Left ventricle myocardium inferior (tissue), 1 donor: ENCODE data around the gene HHAT. TPM values are rescaled to one million over a fixed set of nuclear protein-coding genes. Genes with fewer than 3 reads are reported as not detected.

Experiments
- DNase-seq: peaks from one replicate; pipeline ENCODE4 v3.0.0-alpha.2; 2020
- H3K27ac ChIP-seq: fragments of 200-600 bp; replicated peaks from 2 replicates; pipeline ENCODE4 v1.8.0; 2021
- H3K27me3 ChIP-seq: fragments of 200-600 bp; 2 replicates; pipeline ENCODE4 v1.8.0; 2021; ENCODE audit warnings: low read depth
- H3K36me3 ChIP-seq: fragments of 200-600 bp; 2 replicates; pipeline ENCODE4 v1.8.0; 2021
- H3K4me1 ChIP-seq: fragments of 200-600 bp; 2 replicates; pipeline ENCODE4 v1.8.0; 2021
- H3K4me3 ChIP-seq: fragments of 200-600 bp; 2 replicates; pipeline ENCODE4 v1.8.0; 2021; ENCODE audit warnings: mild to moderate bottlenecking, moderate library complexity
- H3K9me3 ChIP-seq: fragments of 200-600 bp; replicated peaks from 2 replicates; pipeline ENCODE4 v1.8.0; 2021
- CTCF ChIP-seq: fragments of 200-600 bp; IDR thresholded peaks from 2 replicates; pipeline ENCODE4 v1.8.0; 2021; ENCODE audit warnings: antibody characterized with exemption, mild to moderate bottlenecking, borderline replicate concordance
- intact Hi-C: fragments of 100-400 bp; cut with micrococcal nuclease; formaldehyde crosslinking; loops from one replicate; pipeline ENCODE4 v1.11.0; 2022
- total RNA-seq: library from RNA; stranded (reverse); fragmentation: NEBNext Ultra II Directional; extraction: Animal tissue kit (Norgen Biotek cat#: 25700); gene quantifications from one replicate; pipeline ENCODE4 v1.2.1, GENCODE V29; 2021
- donor health status: DM: no; HTN: yes; CAD: no; lungs with severe emphysema.

Gene HHAT
- total RNA-seq, 1 donor from 2014 or later: 2.1 TPM

GRCh38 chr1:210691039-210691610 is 362.4 kb downstream of the HHAT start:
- DNase-seq: no peak
- H3K4me3 ChIP-seq: no peak overlapping the region
- no peaks in the 10 kb centered on the region for H3K9me3 ChIP-seq
- no peaks in the 10 kb centered on the region for H3K4me1 ChIP-seq
- no peak overlapping the region for H3K27ac ChIP-seq
- H3K27me3 ChIP-seq: peaks cover 30% of the 10 kb centered on the region
- TF ChIP-seq CTCF: no peak
- intact Hi-C loops: no loop called here
- H3K36me3 ChIP-seq: no peaks in the 10 kb centered on the region

DNA sequence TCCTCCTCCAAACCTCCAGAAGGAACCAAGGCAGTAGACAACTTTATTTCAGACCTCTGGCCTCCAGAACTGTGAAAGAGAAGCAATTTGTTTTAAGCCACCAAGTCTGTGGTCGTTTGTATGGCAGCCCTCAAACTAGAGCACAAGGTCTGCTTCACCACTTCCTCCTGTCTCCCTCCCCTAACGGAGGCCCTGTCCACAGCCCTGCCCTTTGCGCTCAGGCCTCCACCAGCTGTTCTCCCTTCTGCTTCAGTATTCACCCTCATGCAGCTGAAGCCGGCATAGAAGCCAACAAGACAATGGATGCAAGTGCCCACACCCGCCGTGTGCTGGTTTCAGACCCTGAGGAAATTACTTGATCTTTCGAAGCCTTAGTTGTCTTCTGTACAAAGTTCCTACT is 364.1 kb downstream of the HHAT start:
- H3K27me3 ChIP-seq: peaks cover 33% of the 10 kb centered on the region
- no peak for DNase-seq
- H3K4me3 ChIP-seq: no peak overlapping the region
- H3K4me1 ChIP-seq: no peaks in the 10 kb centered on the region
- H3K27ac ChIP-seq: no peak overlapping the region
- no peak for TF ChIP-seq CTCF
- intact Hi-C loops: no loop called here
- no peaks in the 10 kb centered on the region for H3K9me3 ChIP-seq
- no peaks in the 10 kb centered on the region for H3K36me3 ChIP-seq

- no peak for DNase-seq
- peaks cover 33% of the 10 kb centered on the region for H3K27me3 ChIP-seq
Measured at GRCh38 chr1:210695026-210695425, 366.3 kb downstream of the HHAT start.

GRCh38 chr1:210696709-210697108 is 368.0 kb downstream of the HHAT start:
- H3K27ac ChIP-seq: no peak overlapping the region
- DNase-seq: no peak
- H3K4me1 ChIP-seq: no peaks in the 10 kb centered on the region
- TF ChIP-seq CTCF: no peak
- H3K27me3 ChIP-seq: peaks cover 33% of the 10 kb centered on the region
- no peaks in the 10 kb centered on the region for H3K9me3 ChIP-seq
- H3K36me3 ChIP-seq: no peaks in the 10 kb centered on the region
- intact Hi-C loops: no loop called here
- no peak overlapping the region for H3K4me3 ChIP-seq

More at GRCh38 chr1:210695026-210695425, 366.3 kb downstream of the HHAT start:
- Histone ChIP-seq H3K9me3 (no peaks in the 10 kb centered on the region), H3K4me1 (no peaks in the 10 kb centered on the region), H3K4me3 (no peak overlapping the region), H3K36me3 (no peaks in the 10 kb centered on the region), H3K27ac (no peak overlapping the region)
- TF ChIP-seq CTCF: no peak
- intact Hi-C loops: no loop called here

DNA sequence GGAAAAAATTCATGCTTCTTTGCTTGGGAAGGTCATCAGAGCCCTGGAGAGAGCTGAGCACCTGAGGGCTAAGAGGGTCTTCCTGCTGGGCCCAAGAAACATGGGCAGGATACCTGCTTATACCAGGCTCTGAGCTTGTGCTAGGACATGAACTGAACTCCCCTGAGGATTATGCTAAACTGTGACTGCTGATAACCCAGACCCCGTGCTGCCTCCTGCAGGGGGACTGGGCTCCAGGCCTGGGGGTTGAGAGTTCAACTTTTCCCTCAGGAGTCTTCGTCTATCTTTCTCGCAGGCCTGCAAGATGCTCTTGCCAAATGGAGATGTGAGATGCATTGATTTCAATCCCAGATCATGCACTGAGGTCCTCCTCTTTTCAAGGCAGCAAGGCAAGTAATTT is 368.5 kb downstream of the HHAT start:
- no peak for TF ChIP-seq CTCF
- no peaks in the 10 kb centered on the region for H3K9me3 ChIP-seq
- H3K27me3 ChIP-seq: peaks cover 33% of the 10 kb centered on the region
- H3K27ac ChIP-seq: no peak overlapping the region
- intact Hi-C loops: no loop called here
- no peak for DNase-seq
- H3K4me1 ChIP-seq: no peaks in the 10 kb centered on the region
- H3K4me3 ChIP-seq: no peak overlapping the region
- no peaks in the 10 kb centered on the region for H3K36me3 ChIP-seq
